H1 (cell line): ENCODE data around the gene UNC79. TPM values are rescaled to one million over a fixed set of nuclear protein-coding genes. Genes with fewer than 3 reads are reported as not detected.

Experiments used
- CTCF ChIA-PET: fragments of 300-600 bp; sonication (Branson Sonifier 250); formaldehyde crosslinking; loops from one replicate; lab custom pipeline; 2021; ENCODE audit not compliant: partially characterized antibody; lab: Charles Lee
- POLR2A ChIA-PET: fragments of 300-600 bp; sonication (Branson Sonifier 250); formaldehyde crosslinking; loops from one replicate; lab custom pipeline; 2021; ENCODE audit warnings: inconsistent platforms; ENCODE audit not compliant: partially characterized antibody; lab: Charles Lee
- DNase-seq, 2 experiments: peaks; one replicate each; pipeline versions ENCODE4 v3.0.0 to v3.0.0-alpha.2; 2010 to 2022; ENCODE audit warnings: low spot score in 2 of 2, low read depth in 1 of 2, mixed read lengths in 1 of 2
- FAIRE-seq: peaks from 2 replicates; lab custom pipeline; 2011; peaks lifted over from hg19 to GRCh38; lab: Jason Lieb, UNC
- H2AFZ ChIP-seq: 2 replicates; pipeline ENCODE4 v1.8.1; 2012; ENCODE audit warnings: low read length, inconsistent platforms
- H2AK5ac ChIP-seq: 2 replicates; pipeline ENCODE4 v1.6.1; 2013; ENCODE audit warnings: low read depth, low read length
- H2BK120ac ChIP-seq: replicated peaks from 2 replicates; pipeline ENCODE3; 2013; ENCODE audit warnings: low read depth, low read length, inconsistent platforms
- H2BK12ac ChIP-seq: 2 replicates; pipeline ENCODE4 v1.6.1; 2013; ENCODE audit warnings: low read depth, low read length
- H2BK15ac ChIP-seq: 2 replicates; pipeline ENCODE4 v1.6.1; 2013; ENCODE audit warnings: low read length
- H2BK20ac ChIP-seq: 2 replicates; pipeline ENCODE4 v1.6.1; 2013; ENCODE audit warnings: low read length
- H2BK5ac ChIP-seq: 2 replicates; pipeline ENCODE4 v1.6.1; 2013; ENCODE audit warnings: low read depth, low read length
- H3K14ac ChIP-seq: 2 replicates; pipeline ENCODE4 v1.6.1; 2013; ENCODE audit warnings: inconsistent platforms; ENCODE audit not compliant: insufficient read length
- H3K18ac ChIP-seq: 2 replicates; pipeline ENCODE4 v1.6.1; 2013; ENCODE audit warnings: low read length; ENCODE audit errors: extremely low read depth
- H3K23ac ChIP-seq: 2 replicates; pipeline ENCODE4 v1.6.1; 2013; ENCODE audit warnings: inconsistent platforms; ENCODE audit not compliant: insufficient read length
- H3K23me2 ChIP-seq: 2 replicates; pipeline ENCODE4 v1.6.1; 2013; ENCODE audit warnings: low read depth, low read length
- H3K27ac ChIP-seq: 2 replicates; pipeline ENCODE4 v1.6.1; 2011; ENCODE audit warnings: low read depth, low read length, inconsistent platforms
- H3K27me3 ChIP-seq, 4 experiments: replicated peaks in 1 of 4; 1 replicate in 1 of 4; 2 replicates in 3 of 4; pipeline versions ENCODE4 v1.6.1 to v1.8.1; 2011 to 2013; ENCODE audit warnings: low read length in 3 of 4, mild to moderate bottlenecking in 3 of 4, inconsistent platforms in 2 of 4, mixed read lengths in 2 of 4, moderate library complexity in 1 of 4; ENCODE audit not compliant: control insufficient read depth in 3 of 4, insufficient read depth in 3 of 4; ENCODE audit errors: extremely low read depth in 1 of 4
- H3K36me3 ChIP-seq, 4 experiments: 2 replicates each; pipeline versions ENCODE4 v1.6.1 to v1.8.1; 2011 to 2013; ENCODE audit warnings: mild to moderate bottlenecking in 4 of 4, low read length in 3 of 4, moderate library complexity in 2 of 4, control low read depth in 1 of 4, inconsistent platforms in 1 of 4; ENCODE audit not compliant: insufficient read depth in 4 of 4, control insufficient read depth in 2 of 4
- H3K4ac ChIP-seq: replicated peaks from 2 replicates; pipeline ENCODE3; 2013; ENCODE audit warnings: low read length, low read depth, mixed read lengths, inconsistent platforms; ENCODE audit not compliant: insufficient read length
- H3K4me1 ChIP-seq, 4 experiments: replicated peaks in 1 of 4; 1 replicate in 1 of 4; 2 replicates in 3 of 4; pipeline versions ENCODE4 v1.6.1 to v1.8.1; 2011 to 2013; ENCODE audit warnings: low read length in 3 of 4, inconsistent platforms in 2 of 4, mixed read lengths in 1 of 4; ENCODE audit not compliant: insufficient read depth in 4 of 4, control insufficient read depth in 3 of 4
- H3K4me2 ChIP-seq, 2 experiments: 2 replicates each; pipeline versions ENCODE4 v1.6.1 to v1.8.1; 2011 to 2013; ENCODE audit warnings: low read depth in 2 of 2, low read length in 2 of 2, control low read depth in 1 of 2, inconsistent platforms in 1 of 2, mild to moderate bottlenecking in 1 of 2; ENCODE audit not compliant: insufficient read depth in 1 of 2
- H3K4me3 ChIP-seq, 4 experiments: fragments of 200-600, 300-600 bp in 1 of 4; sonication (generic), shearing (Covaris generic), sonication (Bioruptor Twin) in 1 of 4; 2 replicates each; pipeline versions ENCODE4 v1.5.1 to v1.8.1; 2011 to 2016; ENCODE audit warnings: low read length in 4 of 4, low read depth in 3 of 4, control low read depth in 2 of 4, inconsistent platforms in 2 of 4, mild to moderate bottlenecking in 2 of 4, mixed read lengths in 1 of 4, moderate library complexity in 1 of 4; ENCODE audit not compliant: insufficient read depth in 2 of 4; ENCODE audit errors: extremely low read depth in 1 of 4
- H3K56ac ChIP-seq: replicated peaks from 2 replicates; pipeline ENCODE3; 2013; ENCODE audit warnings: low read depth, mild to moderate bottlenecking, mixed read lengths, low read length, inconsistent platforms; ENCODE audit not compliant: insufficient read length
- H3K79me1 ChIP-seq: 2 replicates; pipeline ENCODE4 v1.6.1; 2013; ENCODE audit warnings: low read depth, low read length, control low read depth
- H3K79me2 ChIP-seq, 2 experiments: 2 replicates each; pipeline versions ENCODE4 v1.6.1 to v1.8.1; 2012 to 2013; ENCODE audit warnings: low read length in 2 of 2, mild to moderate bottlenecking in 2 of 2, inconsistent platforms in 1 of 2; ENCODE audit not compliant: insufficient read depth in 2 of 2, control insufficient read depth in 1 of 2
- H3K9ac ChIP-seq, 4 experiments: replicated peaks in 1 of 4; 1 replicate in 1 of 4; 2 replicates in 3 of 4; pipeline versions ENCODE4 v1.6.1 to v1.8.1; 2011 to 2013; ENCODE audit warnings: low read depth in 3 of 4, low read length in 3 of 4, control low read depth in 2 of 4, mild to moderate bottlenecking in 2 of 4, moderate library complexity in 2 of 4, inconsistent platforms in 1 of 4; ENCODE audit errors: extremely low read depth in 1 of 4
- H3K9me3 ChIP-seq, 2 experiments: 2 replicates each; pipeline versions ENCODE4 v1.6.1 to v1.8.1; 2012 to 2013; ENCODE audit warnings: mild to moderate bottlenecking in 2 of 2, moderate library complexity in 2 of 2, control low read depth in 1 of 2, inconsistent platforms in 1 of 2, low read depth in 1 of 2, low read length in 1 of 2, mixed read lengths in 1 of 2; ENCODE audit not compliant: insufficient read depth in 2 of 2
- H4K20me1 ChIP-seq, 2 experiments: replicated peaks in 1 of 2; 2 replicates each; pipeline versions ENCODE3 to v1.8.1; 2011 to 2013; ENCODE audit warnings: inconsistent platforms in 2 of 2, low read length in 2 of 2, mild to moderate bottlenecking in 1 of 2; ENCODE audit not compliant: insufficient read depth in 2 of 2, control insufficient read depth in 1 of 2
- H4K5ac ChIP-seq: 2 replicates; pipeline ENCODE4 v1.6.1; 2013; ENCODE audit warnings: low read length, low read depth, mixed read lengths, inconsistent platforms; ENCODE audit not compliant: insufficient read length
- H4K8ac ChIP-seq: 2 replicates; pipeline ENCODE4 v1.8.0; 2013; ENCODE audit warnings: mild to moderate bottlenecking, moderate library complexity, low read length, inconsistent platforms; ENCODE audit not compliant: insufficient read depth; ENCODE audit errors: extremely low read depth
- H4K91ac ChIP-seq: replicated peaks from 2 replicates; pipeline ENCODE3; 2013; ENCODE audit warnings: low read length, mixed read lengths, inconsistent platforms; ENCODE audit not compliant: insufficient read length
- BACH1 ChIP-seq: IDR thresholded peaks from 2 replicates; pipeline ENCODE4 v1.6.1; 2012; ENCODE audit warnings: low read length, improper control_type of control experiment
- BRCA1 ChIP-seq: IDR thresholded peaks from 2 replicates; pipeline ENCODE4 v1.6.1; 2012; ENCODE audit warnings: low read depth, low read length, improper control_type of control experiment
- CHD2 ChIP-seq: IDR thresholded peaks from 2 replicates; pipeline ENCODE4 v1.6.1; 2012; ENCODE audit warnings: low read length, improper control_type of control experiment
- CREB1 ChIP-seq: IDR thresholded peaks from 2 replicates; pipeline ENCODE4 v1.6.1; 2012; ENCODE audit warnings: inconsistent platforms
- HDAC2 ChIP-seq, 2 experiments: fragments of 300-600 bp in 1 of 2; sonication (generic) in 1 of 2; IDR thresholded peaks; 2 replicates each; pipeline ENCODE4 v1.6.1; 2011 to 2012; ENCODE audit warnings: low read depth in 2 of 2, low read length in 2 of 2, mild to moderate bottlenecking in 2 of 2, moderate library complexity in 2 of 2, borderline replicate concordance in 1 of 2, inconsistent platforms in 1 of 2
- HDAC6 ChIP-seq: IDR thresholded peaks from one replicate; pipeline ENCODE4 v1.7.1; 2012; ENCODE audit warnings: low read depth, mild to moderate bottlenecking, inconsistent platforms, low read length, moderate library complexity
- MAFK ChIP-seq: IDR thresholded peaks from 2 replicates; pipeline ENCODE4 v1.6.1; 2012; ENCODE audit warnings: low read depth, mild to moderate bottlenecking, improper control_type of control experiment, low read length
- NRF1 ChIP-seq: IDR thresholded peaks from 2 replicates; pipeline ENCODE4 v1.6.1; 2011; ENCODE audit warnings: mild to moderate bottlenecking, low read depth, low read length, improper control_type of control experiment
- RNF2 ChIP-seq: fragments of 200-900, 300-1000 bp; sonication (generic); IDR thresholded peaks from 2 replicates; pipeline ENCODE4 v1.7.1; 2016; ENCODE audit warnings: borderline replicate concordance, low read depth, mild to moderate bottlenecking, antibody characterized with exemption, low read length; ENCODE audit not compliant: poor library complexity, severe bottlenecking; ENCODE audit errors: missing control alignments
- SIX5 ChIP-seq: IDR thresholded peaks from 2 replicates; pipeline ENCODE4 v1.6.1; 2011; ENCODE audit warnings: mild to moderate bottlenecking, low read depth, low read length
- SUZ12 ChIP-seq: fragments of 200-600 bp; sonication (generic); IDR thresholded peaks from 2 replicates; pipeline ENCODE4 v1.6.1; 2012; ENCODE audit warnings: mild to moderate bottlenecking, inconsistent platforms, low read length, moderate library complexity, mixed read lengths
- TAF1 ChIP-seq: IDR thresholded peaks from 2 replicates; pipeline ENCODE4 v1.6.1; 2011; ENCODE audit warnings: mild to moderate bottlenecking, low read depth, low read length
- TAF7 ChIP-seq: optimal IDR thresholded peaks from 2 replicates; pipeline ENCODE3; 2011; ENCODE audit warnings: low read depth, mild to moderate bottlenecking, inconsistent platforms, low read length, moderate library complexity, borderline replicate concordance
- TBP ChIP-seq: IDR thresholded peaks from 2 replicates; pipeline ENCODE4 v1.6.1; 2011; ENCODE audit warnings: low read depth, low read length, improper control_type of control experiment
- WGBS, 2 experiments: shearing (Covaris generic) in 1 of 2; methylation state at CpG; one replicate each; pipeline versions ENCODE4 v1.1.6 to v1.1.7; 2013 to 2015; ENCODE audit warnings: low lambda C conversion rate in 2 of 2, mixed read lengths in 2 of 2, inconsistent platforms in 1 of 2, low coverage in 1 of 2, missing lambda C conversion rate in 1 of 2; ENCODE audit not compliant: insufficient replicate concordance in 2 of 2, insufficient coverage in 1 of 2, insufficient read length in 1 of 2; ENCODE audit errors: extremely low coverage in 1 of 2, missing lambda C conversion rate in 1 of 2; 5-methylcytosine and 5-hydroxymethylcytosine counted together
- polyA plus RNA-seq, 7 experiments: library from polyadenylated mRNA; depleted of rRNA in 3 of 7; stranded (reverse) in 5 of 7; unstranded in 2 of 7; fragments of >200 nt in 5 of 7; fragments of 200-250 nt in 2 of 7; gene quantifications; 1 replicate in 5 of 7; 2 replicates in 1 of 7; 4 replicates in 1 of 7; pipeline versions ENCODE4 v1.2.1 to v1.2.3, GENCODE V29; 2011 to 2013; ENCODE audit warnings: missing spikeins in 2 of 7, mixed read lengths in 2 of 7
- total RNA-seq: library from RNA; stranded (reverse); fragmentation: NEBNext Ultra II Directional; extraction: Animal tissue kit (Norgen Biotek cat#: 25700); gene quantifications from 2 replicates; pipeline ENCODE4 v1.2.1, GENCODE V29; 2021

Gene UNC79
- total and polyA plus RNA-seq, 2 of the 8 experiments (the other 6 are each of a cell fraction or from before 2014, with no cell fraction given): 1.8 to 2.3 TPM

DNA sequence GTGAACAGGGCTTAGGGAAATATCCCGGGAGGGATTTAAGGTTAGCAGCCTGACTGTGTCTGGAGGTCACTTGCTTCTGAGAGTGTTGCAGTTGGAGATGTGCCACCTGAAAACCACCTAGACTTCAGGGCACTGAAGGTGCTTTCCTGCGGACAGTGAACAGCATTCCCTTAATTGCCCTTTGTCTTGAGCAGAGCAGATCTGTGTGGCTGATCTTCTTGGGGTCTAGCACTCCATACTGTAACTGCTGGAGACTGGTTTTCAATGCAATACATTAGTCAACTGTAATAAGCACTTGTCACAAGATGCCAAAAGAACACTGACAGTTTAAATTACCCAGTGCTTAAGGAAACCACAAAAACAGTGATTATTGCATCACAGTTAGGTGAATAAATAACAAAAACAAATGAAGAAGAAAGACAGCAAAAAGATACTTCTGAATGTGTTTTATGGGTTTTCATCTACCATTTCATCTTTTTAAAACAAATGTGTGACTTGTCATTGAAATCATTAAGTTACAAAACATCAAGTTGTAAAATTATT, 245.7 kb downstream of the UNC79 start:
- FAIRE-seq (no peak), DNase-seq (no peak)
- no peak overlapping the region for H3K4me2 ChIP-seq
- H3K23ac ChIP-seq: no peak overlapping the region
- no peak overlapping the region for H4K8ac ChIP-seq
- no peaks in the 10 kb centered on the region for H3K36me3 ChIP-seq
- no peaks in the 10 kb centered on the region for H3K9me3 ChIP-seq
- H3K27ac ChIP-seq: no peak overlapping the region
- H3K23me2 ChIP-seq: no peaks in the 10 kb centered on the region; the same call in 1 of the 2 replicates
- H3K79me1 ChIP-seq: no peaks in the 10 kb centered on the region
- H2BK15ac ChIP-seq: no peak overlapping the region
- no peak overlapping the region for H2AFZ ChIP-seq
- H3K9ac ChIP-seq: no peak overlapping the region
- no peak overlapping the region for H2BK5ac ChIP-seq
- no peaks in the 10 kb centered on the region for H3K79me2 ChIP-seq
- peaks cover 0 to 2% (median 0%) of the 10 kb centered on the region in 4 experiments; a peak in 1 of 7 replicates for H3K4me1 ChIP-seq
- no peak overlapping the region for H2BK12ac ChIP-seq
- no peak overlapping the region for H2BK20ac ChIP-seq
- H4K20me1 ChIP-seq: no peaks in the 10 kb centered on the region
- WGBS, 2 experiments: 87% methylated on average over 2 of the region's 2 CpGs; no CpG with 5 or more reads in 1 of the 2 experiments
- H3K27me3 ChIP-seq: no peaks in the 10 kb centered on the region
- POLR2A ChIA-PET: no interaction called here
- CTCF ChIA-PET: no interaction called here
- no peak overlapping the region for H3K56ac ChIP-seq
- H3K4ac ChIP-seq: no peak overlapping the region
- H3K4me3 ChIP-seq: no peak overlapping the region
- no peak overlapping the region for H3K18ac ChIP-seq
- H2AK5ac ChIP-seq: no peak overlapping the region
- no peak overlapping the region for H3K14ac ChIP-seq
- no peak overlapping the region for H4K5ac ChIP-seq
- H2BK120ac ChIP-seq: no peak overlapping the region
- no peak overlapping the region for H4K91ac ChIP-seq
- TF ChIP-seq NRF1 (no peak), TAF1 (no peak), TAF7 (no peak), MAFK (no peak), BRCA1 (no peak), BACH1 (no peak), TBP (no peak), CHD2 (no peak), SUZ12 (no peak), HDAC2 (IDR thresholded peaks at IDR 0.05; ENCODE audit: borderline replicate concordance in 1 of 2, low read depth in 2 of 2, low read length in 2 of 2) (no peak), SIX5 (no peak), HDAC6 (no peak), RNF2 (no peak), CREB1 (no peak)
